ENCODE data around the gene CBFB. TPM values are rescaled to one million over a fixed set of nuclear protein-coding genes. Genes with fewer than 3 reads are reported as not detected.

Gene CBFB
- total and polyA plus RNA-seq, 9 of the 15 experiments (the other 6 are each of a cell fraction or from before 2014, with no cell fraction given), result 22.0 to 112 (median 66.5) TPM

DNA sequence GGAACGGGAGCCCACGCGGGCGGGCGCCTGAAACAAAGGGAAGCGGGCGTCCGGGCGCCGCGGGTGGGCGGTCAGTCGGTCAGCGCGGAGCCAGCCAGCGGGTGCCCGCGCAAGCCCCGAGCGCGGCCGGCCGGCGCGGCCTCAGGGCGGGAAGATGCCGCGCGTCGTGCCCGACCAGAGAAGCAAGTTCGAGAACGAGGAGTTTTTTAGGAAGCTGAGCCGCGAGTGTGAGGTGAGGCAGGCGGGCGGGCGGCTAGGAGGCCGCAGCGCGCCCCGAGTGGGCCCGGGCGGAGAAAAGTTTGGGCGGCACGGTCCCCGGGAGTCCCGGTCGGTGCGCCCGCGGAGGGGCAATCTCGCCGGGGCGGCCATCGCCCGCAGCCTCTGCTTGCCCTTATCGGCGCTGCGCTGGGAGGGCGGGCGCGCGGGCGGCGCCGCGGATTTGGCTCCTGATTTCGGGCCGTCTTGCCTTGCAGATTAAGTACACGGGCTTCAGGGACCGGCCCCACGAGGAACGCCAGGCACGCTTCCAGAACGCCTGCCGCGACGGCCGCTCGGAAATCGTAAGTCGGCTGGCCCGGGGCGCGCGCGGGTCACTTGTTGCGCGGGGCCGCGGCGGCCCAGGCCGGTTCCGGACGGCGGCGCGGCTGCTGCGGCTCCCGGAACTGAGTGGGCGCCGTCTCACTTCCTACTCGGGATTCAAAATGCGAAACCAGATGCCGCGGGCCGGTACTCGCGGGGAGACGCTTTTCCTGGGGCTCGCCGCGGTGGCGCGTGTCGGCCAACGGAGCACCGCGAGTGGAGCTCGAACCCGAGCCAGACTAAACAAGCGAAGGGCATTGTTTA, 526 bp downstream of the CBFB start (continued):
- TF ChIP-seq, protein P1, sequence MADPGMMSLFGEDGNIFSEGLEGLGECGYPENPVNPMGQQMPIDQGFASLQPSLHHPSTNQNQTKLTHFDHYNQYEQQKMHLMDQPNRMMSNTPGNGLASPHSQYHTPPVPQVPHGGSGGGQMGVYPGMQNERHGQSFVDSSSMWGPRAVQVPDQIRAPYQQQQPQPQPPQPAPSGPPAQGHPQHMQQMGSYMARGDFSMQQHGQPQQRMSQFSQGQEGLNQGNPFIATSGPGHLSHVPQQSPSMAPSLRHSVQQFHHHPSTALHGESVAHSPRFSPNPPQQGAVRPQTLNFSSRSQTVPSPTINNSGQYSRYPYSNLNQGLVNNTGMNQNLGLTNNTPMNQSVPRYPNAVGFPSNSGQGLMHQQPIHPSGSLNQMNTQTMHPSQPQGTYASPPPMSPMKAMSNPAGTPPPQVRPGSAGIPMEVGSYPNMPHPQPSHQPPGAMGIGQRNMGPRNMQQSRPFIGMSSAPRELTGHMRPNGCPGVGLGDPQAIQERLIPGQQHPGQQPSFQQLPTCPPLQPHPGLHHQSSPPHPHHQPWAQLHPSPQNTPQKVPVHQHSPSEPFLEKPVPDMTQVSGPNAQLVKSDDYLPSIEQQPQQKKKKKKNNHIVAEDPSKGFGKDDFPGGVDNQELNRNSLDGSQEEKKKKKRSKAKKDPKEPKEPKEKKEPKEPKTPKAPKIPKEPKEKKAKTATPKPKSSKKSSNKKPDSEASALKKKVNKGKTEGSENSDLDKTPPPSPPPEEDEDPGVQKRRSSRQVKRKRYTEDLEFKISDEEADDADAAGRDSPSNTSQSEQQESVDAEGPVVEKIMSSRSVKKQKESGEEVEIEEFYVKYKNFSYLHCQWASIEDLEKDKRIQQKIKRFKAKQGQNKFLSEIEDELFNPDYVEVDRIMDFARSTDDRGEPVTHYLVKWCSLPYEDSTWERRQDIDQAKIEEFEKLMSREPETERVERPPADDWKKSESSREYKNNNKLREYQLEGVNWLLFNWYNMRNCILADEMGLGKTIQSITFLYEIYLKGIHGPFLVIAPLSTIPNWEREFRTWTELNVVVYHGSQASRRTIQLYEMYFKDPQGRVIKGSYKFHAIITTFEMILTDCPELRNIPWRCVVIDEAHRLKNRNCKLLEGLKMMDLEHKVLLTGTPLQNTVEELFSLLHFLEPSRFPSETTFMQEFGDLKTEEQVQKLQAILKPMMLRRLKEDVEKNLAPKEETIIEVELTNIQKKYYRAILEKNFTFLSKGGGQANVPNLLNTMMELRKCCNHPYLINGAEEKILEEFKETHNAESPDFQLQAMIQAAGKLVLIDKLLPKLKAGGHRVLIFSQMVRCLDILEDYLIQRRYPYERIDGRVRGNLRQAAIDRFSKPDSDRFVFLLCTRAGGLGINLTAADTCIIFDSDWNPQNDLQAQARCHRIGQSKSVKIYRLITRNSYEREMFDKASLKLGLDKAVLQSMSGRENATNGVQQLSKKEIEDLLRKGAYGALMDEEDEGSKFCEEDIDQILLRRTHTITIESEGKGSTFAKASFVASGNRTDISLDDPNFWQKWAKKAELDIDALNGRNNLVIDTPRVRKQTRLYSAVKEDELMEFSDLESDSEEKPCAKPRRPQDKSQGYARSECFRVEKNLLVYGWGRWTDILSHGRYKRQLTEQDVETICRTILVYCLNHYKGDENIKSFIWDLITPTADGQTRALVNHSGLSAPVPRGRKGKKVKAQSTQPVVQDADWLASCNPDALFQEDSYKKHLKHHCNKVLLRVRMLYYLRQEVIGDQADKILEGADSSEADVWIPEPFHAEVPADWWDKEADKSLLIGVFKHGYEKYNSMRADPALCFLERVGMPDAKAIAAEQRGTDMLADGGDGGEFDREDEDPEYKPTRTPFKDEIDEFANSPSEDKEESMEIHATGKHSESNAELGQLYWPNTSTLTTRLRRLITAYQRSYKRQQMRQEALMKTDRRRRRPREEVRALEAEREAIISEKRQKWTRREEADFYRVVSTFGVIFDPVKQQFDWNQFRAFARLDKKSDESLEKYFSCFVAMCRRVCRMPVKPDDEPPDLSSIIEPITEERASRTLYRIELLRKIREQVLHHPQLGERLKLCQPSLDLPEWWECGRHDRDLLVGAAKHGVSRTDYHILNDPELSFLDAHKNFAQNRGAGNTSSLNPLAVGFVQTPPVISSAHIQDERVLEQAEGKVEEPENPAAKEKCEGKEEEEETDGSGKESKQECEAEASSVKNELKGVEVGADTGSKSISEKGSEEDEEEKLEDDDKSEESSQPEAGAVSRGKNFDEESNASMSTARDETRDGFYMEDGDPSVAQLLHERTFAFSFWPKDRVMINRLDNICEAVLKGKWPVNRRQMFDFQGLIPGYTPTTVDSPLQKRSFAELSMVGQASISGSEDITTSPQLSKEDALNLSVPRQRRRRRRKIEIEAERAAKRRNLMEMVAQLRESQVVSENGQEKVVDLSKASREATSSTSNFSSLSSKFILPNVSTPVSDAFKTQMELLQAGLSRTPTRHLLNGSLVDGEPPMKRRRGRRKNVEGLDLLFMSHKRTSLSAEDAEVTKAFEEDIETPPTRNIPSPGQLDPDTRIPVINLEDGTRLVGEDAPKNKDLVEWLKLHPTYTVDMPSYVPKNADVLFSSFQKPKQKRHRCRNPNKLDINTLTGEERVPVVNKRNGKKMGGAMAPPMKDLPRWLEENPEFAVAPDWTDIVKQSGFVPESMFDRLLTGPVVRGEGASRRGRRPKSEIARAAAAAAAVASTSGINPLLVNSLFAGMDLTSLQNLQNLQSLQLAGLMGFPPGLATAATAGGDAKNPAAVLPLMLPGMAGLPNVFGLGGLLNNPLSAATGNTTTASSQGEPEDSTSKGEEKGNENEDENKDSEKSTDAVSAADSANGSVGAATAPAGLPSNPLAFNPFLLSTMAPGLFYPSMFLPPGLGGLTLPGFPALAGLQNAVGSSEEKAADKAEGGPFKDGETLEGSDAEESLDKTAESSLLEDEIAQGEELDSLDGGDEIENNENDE (IDR thresholded peaks at IDR 0.05; ENCODE audit: low read depth, low read length), result no peak
- TF ChIP-seq ZHX1 (conservative IDR thresholded peaks at IDR 0.05; ENCODE audit: low read length), result no peak
- TF ChIP-seq ELF4 (CRISPR knock-in tag; IDR thresholded peaks at IDR 0.05), result no peak
- no peak for TF ChIP-seq SRSF7 (optimal IDR thresholded peaks at IDR 0.05; ENCODE audit: low read depth, low read length)
- no peak for TF ChIP-seq PREB (CRISPR knock-in tag; IDR thresholded peaks at IDR 0.05)
- no peak for TF ChIP-seq RFX7 (CRISPR knock-in tag; IDR thresholded peaks at IDR 0.05)
- no peak for TF ChIP-seq MAFF (IDR thresholded peaks at IDR 0.05; ENCODE audit: low read length)
- peak; percentile 42 for TF ChIP-seq CBFA2T3 (IDR thresholded peaks at IDR 0.05)
- TF ChIP-seq, protein P2, sequence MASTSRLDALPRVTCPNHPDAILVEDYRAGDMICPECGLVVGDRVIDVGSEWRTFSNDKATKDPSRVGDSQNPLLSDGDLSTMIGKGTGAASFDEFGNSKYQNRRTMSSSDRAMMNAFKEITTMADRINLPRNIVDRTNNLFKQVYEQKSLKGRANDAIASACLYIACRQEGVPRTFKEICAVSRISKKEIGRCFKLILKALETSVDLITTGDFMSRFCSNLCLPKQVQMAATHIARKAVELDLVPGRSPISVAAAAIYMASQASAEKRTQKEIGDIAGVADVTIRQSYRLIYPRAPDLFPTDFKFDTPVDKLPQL (IDR thresholded peaks at IDR 0.05; ENCODE audit: extremely low read depth, insufficient read length), result no peak
- no peak for TF ChIP-seq NCOA2 (IDR thresholded peaks at IDR 0.05; ENCODE audit: partially characterized antibody in 2 of 2)
- no peak for TF ChIP-seq BMI1 (IDR thresholded peaks at IDR 0.05; ENCODE audit: low read length)
